Measurements from ENCODE around the gene B3GLCT.

DNA sequence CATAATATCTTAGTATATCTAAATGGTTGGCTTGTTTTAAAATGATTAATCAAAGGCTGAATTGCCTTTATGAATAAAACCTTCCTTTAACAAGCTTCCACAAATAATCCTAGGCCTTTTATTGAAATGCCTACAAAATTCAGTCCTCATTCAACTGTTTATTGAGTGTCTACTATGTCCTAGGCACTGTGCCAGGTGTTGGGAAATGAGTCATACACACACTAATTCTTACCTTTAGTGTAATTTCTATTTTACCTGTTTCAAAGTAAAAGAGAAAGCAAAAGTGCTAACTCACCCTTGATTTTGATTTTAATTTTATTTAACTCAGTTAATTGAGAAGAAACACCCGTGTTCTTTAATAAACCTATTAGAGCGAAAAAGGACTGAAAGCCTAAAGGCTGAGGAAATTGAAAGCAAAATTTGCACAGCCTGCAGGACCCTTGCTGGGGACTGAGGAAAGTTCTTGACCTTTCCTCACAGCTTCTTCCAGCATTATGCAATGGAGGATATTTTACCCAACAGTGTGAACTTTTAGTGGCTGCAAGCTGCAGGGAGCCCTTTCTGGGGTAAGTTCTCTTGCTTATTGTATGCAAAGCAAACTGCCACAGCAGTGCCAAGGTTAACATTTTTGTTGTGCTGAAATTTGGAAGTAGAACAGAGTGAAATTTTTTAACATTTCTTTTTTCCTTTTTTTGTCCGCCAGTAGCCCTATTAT is 83.1 kb downstream of the B3GLCT start:
- TF ChIP-seq CTCF (IDR thresholded peaks at IDR 0.05) (no peak), POLR2A (IDR thresholded peaks at IDR 0.05) (no peak), EP300 (IDR thresholded peaks at IDR 0.05) (no peak)

Data from tibial nerve (tissue), 4 donors.